OCI-LY3 (cell line): ENCODE measurements around the gene SNAI1.

Experiments
- H2AFZ ChIP-seq: fragments of 200-600, 300-600 bp; shearing (Covaris generic); 2 replicates; pipeline ENCODE4 v1.6.0; 2014; ENCODE audit warnings: antibody characterized with exemption, low read depth, low read length
- H3K27ac ChIP-seq: fragments of 200-600, 300-600 bp; sonication (generic); 2 replicates; pipeline ENCODE4 v1.5.1; 2014; ENCODE audit warnings: mild to moderate bottlenecking, low read length, moderate library complexity, mixed read lengths
- H3K27me3 ChIP-seq: fragments of 200-600, 300-600 bp; sonication (generic); 2 replicates; pipeline ENCODE4 v1.6.1; 2014; ENCODE audit warnings: low read depth, low read length, mixed read lengths
- H3K36me3 ChIP-seq: fragments of 200-600, 300-600 bp; sonication (generic); replicated peaks from 2 replicates; pipeline ENCODE3; 2014; ENCODE audit warnings: low read depth, low read length, mixed read lengths
- H3K4me1 ChIP-seq: fragments of 300-600, 200-600 bp; sonication (generic); 2 replicates; pipeline ENCODE4 v1.6.1; 2014; ENCODE audit warnings: low read length, mixed read lengths
- H3K4me2 ChIP-seq: fragments of 200-600, 300-600 bp; sonication (generic); 2 replicates; pipeline ENCODE4 v1.6.1; 2014; ENCODE audit warnings: low read length, mixed read lengths
- H3K4me3 ChIP-seq: fragments of 300-600, 200-600 bp; sonication (generic); 2 replicates; pipeline ENCODE4 v1.5.1; 2014; ENCODE audit warnings: antibody characterized with exemption, mild to moderate bottlenecking, low read length, moderate library complexity
- H3K79me2 ChIP-seq: fragments of 300-600, 200-600 bp; shearing (Covaris generic); 2 replicates; pipeline ENCODE4 v1.6.1; 2014; ENCODE audit warnings: mild to moderate bottlenecking, low read length, mixed read lengths
- H3K9ac ChIP-seq: fragments of 300-600, 200-600 bp; shearing (Covaris generic); 2 replicates; pipeline ENCODE4 v1.6.0; 2014; ENCODE audit warnings: mild to moderate bottlenecking, low read length, moderate library complexity
- H3K9me3 ChIP-seq: fragments of 200-600, 300-600 bp; shearing (Covaris generic); 2 replicates; pipeline ENCODE4 v1.6.1; 2014; ENCODE audit warnings: low read length, mixed read lengths; ENCODE audit not compliant: insufficient read depth
- H4K20me1 ChIP-seq: fragments of 200-600, 300-600 bp; sonication (generic); 2 replicates; pipeline ENCODE4 v1.6.1; 2016; ENCODE audit warnings: low read length, mixed read lengths; ENCODE audit not compliant: insufficient read depth
- EZH2phosphoT487 ChIP-seq: fragments of 200-600 bp; shearing (Covaris generic); IDR thresholded peaks from 2 replicates; pipeline ENCODE4 v1.6.1; 2018; ENCODE audit warnings: antibody characterized with exemption, mixed run types, low read depth
- TF ChIP-seq, protein P1 (sequence below): fragments of 200-600, 300-600 bp; sonication (generic); IDR thresholded peaks from 2 replicates; pipeline ENCODE4 v1.5.1; 2014; ENCODE audit warnings: antibody characterized with exemption, low read length, low read depth

The SNAI1 gene

DNA sequence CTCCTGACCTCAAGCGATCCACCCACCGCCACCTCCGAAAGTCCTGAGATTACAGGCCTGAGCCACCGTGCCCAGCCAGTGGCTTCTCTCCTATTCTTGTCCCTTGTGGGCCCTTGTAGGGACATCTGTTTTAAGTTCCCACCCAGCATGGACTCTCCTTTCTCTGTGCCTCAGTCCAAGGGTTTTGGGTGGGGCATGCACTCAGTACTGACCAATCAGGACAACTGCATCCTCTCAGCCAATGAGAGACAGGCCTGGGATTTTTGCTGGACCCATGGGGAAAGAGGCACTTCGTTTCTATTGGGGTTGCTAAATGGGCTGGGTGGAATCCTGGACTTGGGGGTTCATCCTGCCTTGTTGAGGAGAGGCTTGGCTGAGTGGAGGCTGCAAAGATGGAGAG is 34.4 kb downstream of the SNAI1 start:
- Histone ChIP-seq H3K9me3 (no peaks in the 10 kb centered on the region), H3K27ac (no peak overlapping the region), H3K27me3 (no peaks in the 10 kb centered on the region), H3K4me2 (no peak overlapping the region), H2AFZ (no peak overlapping the region), H3K4me3 (no peak overlapping the region), H3K9ac (no peak overlapping the region), H3K4me1 (peaks cover 20% of the 10 kb centered on the region), H3K79me2 (no peaks in the 10 kb centered on the region), H4K20me1 (no peaks in the 10 kb centered on the region), H3K36me3 (no peaks in the 10 kb centered on the region)
- TF ChIP-seq EZH2phosphoT487, result no peak
- TF ChIP-seq, protein P1, sequence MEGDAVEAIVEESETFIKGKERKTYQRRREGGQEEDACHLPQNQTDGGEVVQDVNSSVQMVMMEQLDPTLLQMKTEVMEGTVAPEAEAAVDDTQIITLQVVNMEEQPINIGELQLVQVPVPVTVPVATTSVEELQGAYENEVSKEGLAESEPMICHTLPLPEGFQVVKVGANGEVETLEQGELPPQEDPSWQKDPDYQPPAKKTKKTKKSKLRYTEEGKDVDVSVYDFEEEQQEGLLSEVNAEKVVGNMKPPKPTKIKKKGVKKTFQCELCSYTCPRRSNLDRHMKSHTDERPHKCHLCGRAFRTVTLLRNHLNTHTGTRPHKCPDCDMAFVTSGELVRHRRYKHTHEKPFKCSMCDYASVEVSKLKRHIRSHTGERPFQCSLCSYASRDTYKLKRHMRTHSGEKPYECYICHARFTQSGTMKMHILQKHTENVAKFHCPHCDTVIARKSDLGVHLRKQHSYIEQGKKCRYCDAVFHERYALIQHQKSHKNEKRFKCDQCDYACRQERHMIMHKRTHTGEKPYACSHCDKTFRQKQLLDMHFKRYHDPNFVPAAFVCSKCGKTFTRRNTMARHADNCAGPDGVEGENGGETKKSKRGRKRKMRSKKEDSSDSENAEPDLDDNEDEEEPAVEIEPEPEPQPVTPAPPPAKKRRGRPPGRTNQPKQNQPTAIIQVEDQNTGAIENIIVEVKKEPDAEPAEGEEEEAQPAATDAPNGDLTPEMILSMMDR, result no peak

- no peak overlapping the region for H3K27ac ChIP-seq
- no peaks in the 10 kb centered on the region for H3K36me3 ChIP-seq
- no peak overlapping the region for H2AFZ ChIP-seq
- H3K9me3 ChIP-seq, result no peaks in the 10 kb centered on the region
- no peak overlapping the region for H3K9ac ChIP-seq
- H3K4me1 ChIP-seq, result peaks cover 18% of the 10 kb centered on the region
- H3K79me2 ChIP-seq, result no peaks in the 10 kb centered on the region
- H3K4me3 ChIP-seq, result no peak overlapping the region
- H3K27me3 ChIP-seq, result no peaks in the 10 kb centered on the region
- H4K20me1 ChIP-seq, result no peaks in the 10 kb centered on the region
- TF ChIP-seq, protein P1, result no peak
- TF ChIP-seq EZH2phosphoT487, result no peak
- H3K4me2 ChIP-seq, result no peak overlapping the region
Observed at GRCh38 chr20:50017576-50018248, 34.9 kb downstream of the SNAI1 start.

- H3K4me2 ChIP-seq, result no peak overlapping the region
- no peak overlapping the region for H3K4me3 ChIP-seq
- no peaks in the 10 kb centered on the region for H3K9me3 ChIP-seq
- no peaks in the 10 kb centered on the region for H4K20me1 ChIP-seq
- no peak overlapping the region for H2AFZ ChIP-seq
- H3K79me2 ChIP-seq, result no peaks in the 10 kb centered on the region
- no peak overlapping the region for H3K9ac ChIP-seq
- peaks cover 31% of the 10 kb centered on the region for H3K4me1 ChIP-seq
- H3K27me3 ChIP-seq, result no peaks in the 10 kb centered on the region; the same call in 1 of the 2 replicates
- H3K27ac ChIP-seq, result no peak overlapping the region
- TF ChIP-seq EZH2phosphoT487, result no peak
- TF ChIP-seq, protein P1, result no peak
- H3K36me3 ChIP-seq, result no peaks in the 10 kb centered on the region
Observed at GRCh38 chr20:50019466-50020256, 36.9 kb downstream of the SNAI1 start.

- Histone ChIP-seq H3K79me2 (no peaks in the 10 kb centered on the region), H3K9ac (no peak overlapping the region), H3K4me3 (no peak overlapping the region), H3K27ac (no peak overlapping the region; the same call in 1 of the 2 replicates), H4K20me1 (no peaks in the 10 kb centered on the region), H3K4me2 (peak overlapping the region; percentile 0; the same call in 1 of the 2 replicates), H2AFZ (peak overlapping the region; percentile 67; the same call in 1 of the 2 replicates), H3K36me3 (no peaks in the 10 kb centered on the region), H3K9me3 (no peaks in the 10 kb centered on the region), H3K27me3 (no peaks in the 10 kb centered on the region; the same call in 1 of the 2 replicates), H3K4me1 (peaks cover 31% of the 10 kb centered on the region)
- no peak for TF ChIP-seq EZH2phosphoT487
- TF ChIP-seq, protein P1, result no peak
Observed at GRCh38 chr20:50020288-50020687, 37.5 kb downstream of the SNAI1 start.
